HG02642 (cell line): Measurements from ENCODE around the gene LPCAT3.
A peak's percentile ranks its signal among the peaks of the same experiment; 100 is the strongest.

Source experiments
- ATAC-seq: cut with Tn5 transposase; IDR thresholded peaks from one replicate; pipeline ENCODE4 v1.9.1; 2021; ENCODE audit warnings: mild to moderate bottlenecking; ENCODE audit not compliant: unreplicated experiment, poor library complexity

Gene LPCAT3

GRCh38 chr12:6955108-6956020 is 62.9 kb downstream of the LPCAT3 start:
- no peak for ATAC-seq

- no peak for ATAC-seq
Observed at GRCh38 chr12:6954316-6955107, 63.8 kb downstream of the LPCAT3 start.

- ATAC-seq, result peak; percentile 57
Observed at GRCh38 chr12:6953442-6954315, 64.6 kb downstream of the LPCAT3 start.

GRCh38 chr12:6952863-6953441 is 65.3 kb downstream of the LPCAT3 start:
- no peak for ATAC-seq

GRCh38 chr12:6952121-6952862 is 66.0 kb downstream of the LPCAT3 start:
- no peak for ATAC-seq

- no peak for ATAC-seq
Observed at GRCh38 chr12:6951551-6952120, 66.6 kb downstream of the LPCAT3 start.

- no peak for ATAC-seq
Observed at GRCh38 chr12:6950811-6951540, 67.3 kb downstream of the LPCAT3 start, which contains the start of gene PTPN6. TSS of gene PTPN6 (plus strand) at chr12:6951356. CDS start at chr12:6951513, 157 bp downstream.

- ATAC-seq, result no peak
Observed at GRCh38 chr12:6950401-6950801, 67.9 kb downstream of the LPCAT3 start.

- ATAC-seq, result no peak
Observed at GRCh38 chr12:6948873-6949594, 69.2 kb downstream of the LPCAT3 start.

GRCh38 chr12:6947615-6948014 is 70.7 kb downstream of the LPCAT3 start:
- no peak for ATAC-seq

GRCh38 chr12:6946920-6947374 is 71.3 kb downstream of the LPCAT3 start:
- ATAC-seq, result no peak

GRCh38 chr12:6946033-6946919 is 72.0 kb downstream of the LPCAT3 start:
- ATAC-seq, result peak; percentile 28

GRCh38 chr12:6945613-6946012 is 72.7 kb downstream of the LPCAT3 start:
- no peak for ATAC-seq

- peak; percentile 53 for ATAC-seq
Observed at GRCh38 chr12:6944381-6945186, 73.7 kb downstream of the LPCAT3 start.

- peak; percentile 35 for ATAC-seq
Observed at GRCh38 chr12:6943722-6944380, 74.4 kb downstream of the LPCAT3 start, which contains the start of the genes C12orf57 and RNU7-1. TSS of gene C12orf57 (plus strand) at chr12:6944022. CDS start at chr12:6944122, 100 bp downstream. TSS of gene RNU7-1 (plus strand) at chr12:6943816.
